Uterus (tissue), 2 donors: ENCODE measurements around the gene KLF5.

Experiments used
- POLR2A ChIP-seq, 2 donors: fragments of 450-650 bp; IDR thresholded peaks; one replicate each; pipeline ENCODE4 v1.6.1; 2016; ENCODE audit warnings: antibody characterized with exemption in 2 of 2, mild to moderate bottlenecking in 1 of 2, moderate library complexity in 1 of 2
- TF ChIP-seq, protein P1 (sequence below), 4 experiments: fragments of 200-600 bp in 2 of 4; fragments of 450-650 bp in 2 of 4; sonication (generic) in 2 of 4; IDR thresholded peaks; one replicate each; pipeline ENCODE4 v1.5.1; 2016 to 2019; ENCODE audit warnings: antibody characterized with exemption in 4 of 4, mild to moderate bottlenecking in 2 of 4, moderate library complexity in 1 of 4

DNA sequence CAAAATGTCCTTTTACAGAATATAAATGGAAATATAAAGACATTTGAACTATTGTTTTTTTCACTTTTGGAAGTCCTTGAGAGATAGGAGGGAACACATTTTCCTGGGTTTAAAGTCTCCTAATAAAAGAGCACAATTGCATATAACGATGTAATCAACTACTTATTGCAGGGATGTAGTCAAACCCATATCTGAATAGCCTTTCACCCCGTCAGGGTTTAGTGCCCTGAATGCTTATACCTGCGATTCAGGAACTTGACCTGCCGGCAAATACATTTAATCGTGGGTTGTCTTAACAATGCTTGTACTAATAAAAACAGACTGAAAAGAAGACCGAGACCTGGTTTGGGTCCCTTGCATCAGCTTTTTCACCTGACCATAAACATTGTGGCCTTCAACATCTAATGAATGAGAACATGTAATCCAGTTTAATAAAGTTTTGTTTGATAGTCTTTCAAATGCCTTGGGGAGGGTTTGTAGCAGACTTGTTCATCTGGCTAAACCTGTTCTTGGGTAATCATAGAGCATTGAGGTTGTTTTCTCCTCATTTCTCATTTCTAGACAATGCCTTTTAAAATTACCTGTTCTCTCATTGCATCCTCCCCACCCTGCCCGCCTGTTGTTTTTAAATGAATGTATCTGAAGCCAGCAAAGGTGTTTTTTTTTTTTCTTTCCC lies 7.0 kb downstream of the KLF5 start:
- TF ChIP-seq, protein P1, sequence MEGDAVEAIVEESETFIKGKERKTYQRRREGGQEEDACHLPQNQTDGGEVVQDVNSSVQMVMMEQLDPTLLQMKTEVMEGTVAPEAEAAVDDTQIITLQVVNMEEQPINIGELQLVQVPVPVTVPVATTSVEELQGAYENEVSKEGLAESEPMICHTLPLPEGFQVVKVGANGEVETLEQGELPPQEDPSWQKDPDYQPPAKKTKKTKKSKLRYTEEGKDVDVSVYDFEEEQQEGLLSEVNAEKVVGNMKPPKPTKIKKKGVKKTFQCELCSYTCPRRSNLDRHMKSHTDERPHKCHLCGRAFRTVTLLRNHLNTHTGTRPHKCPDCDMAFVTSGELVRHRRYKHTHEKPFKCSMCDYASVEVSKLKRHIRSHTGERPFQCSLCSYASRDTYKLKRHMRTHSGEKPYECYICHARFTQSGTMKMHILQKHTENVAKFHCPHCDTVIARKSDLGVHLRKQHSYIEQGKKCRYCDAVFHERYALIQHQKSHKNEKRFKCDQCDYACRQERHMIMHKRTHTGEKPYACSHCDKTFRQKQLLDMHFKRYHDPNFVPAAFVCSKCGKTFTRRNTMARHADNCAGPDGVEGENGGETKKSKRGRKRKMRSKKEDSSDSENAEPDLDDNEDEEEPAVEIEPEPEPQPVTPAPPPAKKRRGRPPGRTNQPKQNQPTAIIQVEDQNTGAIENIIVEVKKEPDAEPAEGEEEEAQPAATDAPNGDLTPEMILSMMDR (IDR thresholded peaks at IDR 0.05): no peak
- TF ChIP-seq POLR2A (IDR thresholded peaks at IDR 0.05): no peak
